Activated CD4-positive, alpha-beta memory T cell treated with anti-CD3 and anti-CD28 coated beads for 36 hours (primary cell): ENCODE measurements around the gene NDUFS3. TPM values are rescaled to one million over a fixed set of nuclear protein-coding genes. Genes with fewer than 3 reads are reported as not detected.

Experiments used
- CTCF ChIA-PET: fragments of 350-600 bp; sonication (Branson Sonifier 250); formaldehyde crosslinking; loops from one replicate; lab custom pipeline; 2021; ENCODE audit warnings: antibody characterized with exemption, inconsistent platforms; lab: Charles Lee
- POLR2A ChIA-PET: fragments of 350-600 bp; sonication (Branson Sonifier 250); formaldehyde crosslinking; loops from one replicate; lab custom pipeline; 2021; ENCODE audit warnings: antibody characterized with exemption; lab: Charles Lee
- DNase-seq: peaks from one replicate; pipeline ENCODE4 v3.0.0-alpha.2; 2020
- H3K27ac Mint-ChIP-seq: one replicate; pipeline ENCODE4 v1.8.0; 2021; ENCODE audit warnings: mixed read lengths
- H3K27me3 Mint-ChIP-seq: one replicate; pipeline ENCODE4 v1.8.0; 2021; ENCODE audit warnings: mixed read lengths
- H3K36me3 Mint-ChIP-seq: one replicate; pipeline ENCODE4 v1.8.0; 2021; ENCODE audit warnings: mixed read lengths
- H3K4me1 Mint-ChIP-seq: one replicate; pipeline ENCODE4 v1.8.0; 2021; ENCODE audit warnings: low read depth, mixed read lengths
- H3K4me3 Mint-ChIP-seq: one replicate; pipeline ENCODE4 v1.8.0; 2021; ENCODE audit warnings: mild to moderate bottlenecking, mixed read lengths
- H3K9me3 Mint-ChIP-seq: one replicate; pipeline ENCODE4 v1.8.0; 2021; ENCODE audit warnings: mixed read lengths
- intact Hi-C: fragments of 100-400 bp; cut with micrococcal nuclease; formaldehyde crosslinking; loops from one replicate; pipeline ENCODE4 v1.15.1; 2023
- total RNA-seq, 2 experiments: library from RNA; stranded (reverse); gene quantifications; one replicate each; pipeline ENCODE4 v1.2.3, GENCODE V29; 2021

NDUFS3 gene
- total RNA-seq, 2 experiments from 2014 or later = 94.0 to 94.4 TPM

GRCh38 chr11:47611348-47611794, 32.5 kb downstream of the NDUFS3 start:
- ChIA-PET CTCF (no interaction called here), POLR2A (interaction anchor here (0.7 kb wide), 1 partner anchor 239 kb away, joined by 3 read pairs; no protein-coding TSS in a partner anchor)
- DNase-seq = no peak
- no peak overlapping the region for H3K4me3 Mint-ChIP-seq
- intact Hi-C loops = no loop called here
- H3K36me3 Mint-ChIP-seq = peaks cover 2% of the 10 kb centered on the region
- no peaks in the 10 kb centered on the region for H3K4me1 Mint-ChIP-seq
- H3K27me3 Mint-ChIP-seq = no peaks in the 10 kb centered on the region
- no peaks in the 10 kb centered on the region for H3K9me3 Mint-ChIP-seq
- no peak overlapping the region for H3K27ac Mint-ChIP-seq

DNA sequence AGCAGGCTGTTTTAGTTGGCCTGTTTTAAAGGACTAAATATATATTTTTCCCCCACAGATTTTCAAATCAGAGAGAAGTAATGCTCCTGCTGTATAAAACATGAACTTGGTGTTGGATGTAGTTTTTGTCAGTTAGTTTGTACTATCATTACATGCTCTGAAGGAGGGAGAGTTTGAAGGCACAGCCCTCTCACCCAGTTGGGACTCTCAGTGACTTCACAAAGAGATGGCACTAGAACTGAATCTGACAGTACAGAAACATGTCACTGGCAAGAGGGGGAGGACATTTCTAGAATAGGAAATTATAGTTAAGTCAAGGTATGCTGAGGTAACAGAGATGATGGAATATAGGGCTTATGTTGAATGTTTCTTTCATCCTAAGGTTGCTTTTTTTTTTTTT, 36.4 kb downstream of the NDUFS3 start:
- no peaks in the 10 kb centered on the region for H3K9me3 Mint-ChIP-seq
- no peak for DNase-seq
- no peaks in the 10 kb centered on the region for H3K27me3 Mint-ChIP-seq
- no peaks in the 10 kb centered on the region for H3K4me1 Mint-ChIP-seq
- intact Hi-C loops = no loop called here
- no peak overlapping the region for H3K4me3 Mint-ChIP-seq
- POLR2A ChIA-PET = no interaction called here
- CTCF ChIA-PET = no interaction called here
- no peak overlapping the region for H3K27ac Mint-ChIP-seq
- peaks cover 8% of the 10 kb centered on the region for H3K36me3 Mint-ChIP-seq

DNA sequence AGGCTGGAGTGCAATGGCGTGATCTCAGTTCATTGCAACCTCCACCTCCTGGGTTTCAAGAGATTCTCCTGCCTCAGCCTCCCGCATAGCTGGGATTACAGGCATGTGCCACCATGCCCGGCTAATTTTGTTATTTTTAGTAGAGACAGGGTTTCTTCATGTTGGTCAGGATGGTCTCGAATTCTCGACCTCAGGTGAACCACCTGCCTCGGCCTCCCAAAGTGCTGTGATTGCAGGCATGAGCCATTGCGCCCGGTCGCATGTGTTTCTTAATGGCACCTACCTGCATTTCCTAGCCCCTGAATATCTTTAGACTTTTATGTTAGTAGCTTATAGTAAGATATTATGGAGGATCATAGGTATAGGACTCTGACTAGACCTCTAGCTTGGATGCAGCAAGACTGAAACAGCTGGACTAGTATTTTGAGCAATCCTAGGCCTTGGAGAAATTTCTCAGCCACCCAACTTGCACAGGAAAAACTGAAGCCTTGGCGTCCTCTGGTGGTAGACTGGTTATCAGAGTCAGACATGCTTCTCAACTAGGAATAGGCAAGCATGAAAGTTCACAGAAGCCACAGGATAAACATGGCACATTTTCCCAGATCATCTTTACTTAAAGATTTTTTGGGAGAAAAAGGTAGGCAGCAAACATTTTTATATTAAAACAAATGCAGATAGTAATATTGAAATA, 38.0 kb downstream of the NDUFS3 start:
- Mint-ChIP-seq H3K4me1 (no peaks in the 10 kb centered on the region), H3K27me3 (no peaks in the 10 kb centered on the region), H3K9me3 (no peaks in the 10 kb centered on the region), H3K27ac (no peak overlapping the region), H3K4me3 (no peak overlapping the region), H3K36me3 (peaks cover 12% of the 10 kb centered on the region)
- ChIA-PET CTCF (no interaction called here), POLR2A (no interaction called here)
- intact Hi-C loops = no loop called here
- peak; percentile 39 for DNase-seq

GRCh38 chr11:47617417-47617809, 38.5 kb downstream of the NDUFS3 start:
- no peaks in the 10 kb centered on the region for H3K27me3 Mint-ChIP-seq
- H3K9me3 Mint-ChIP-seq = no peaks in the 10 kb centered on the region
- no peak overlapping the region for H3K4me3 Mint-ChIP-seq
- POLR2A ChIA-PET = no interaction called here
- intact Hi-C loops = no loop called here
- CTCF ChIA-PET = no interaction called here
- no peak for DNase-seq
- H3K27ac Mint-ChIP-seq = no peak overlapping the region
- H3K36me3 Mint-ChIP-seq = peaks cover 12% of the 10 kb centered on the region
- no peaks in the 10 kb centered on the region for H3K4me1 Mint-ChIP-seq

DNA sequence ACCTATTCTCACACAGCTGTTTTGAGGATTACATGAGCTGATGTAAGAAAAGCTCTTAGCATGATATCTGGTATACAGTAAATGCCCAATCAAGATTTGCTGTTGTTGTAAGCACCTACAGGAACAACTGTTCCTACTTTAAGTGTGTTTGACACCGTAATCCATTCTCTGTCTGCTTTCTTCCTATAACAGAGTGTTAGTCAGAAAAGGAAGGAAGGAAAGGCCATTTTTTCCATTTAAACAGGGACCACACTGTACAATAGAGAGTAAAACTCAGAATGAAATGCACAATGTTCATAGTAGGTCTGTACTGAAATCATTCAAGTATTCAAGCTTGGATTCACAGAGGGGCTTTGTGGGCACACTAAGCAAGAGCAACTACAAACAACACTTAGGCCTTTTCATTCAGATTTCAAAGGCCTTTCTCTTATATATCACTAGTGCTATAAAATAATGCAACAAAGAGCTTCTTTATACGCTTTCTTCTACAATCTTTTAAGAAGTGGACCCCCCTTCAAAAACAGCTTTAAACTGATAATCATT, 42.0 kb downstream of the NDUFS3 start:
- Mint-ChIP-seq H3K9me3 (no peaks in the 10 kb centered on the region), H3K36me3 (peaks cover 23% of the 10 kb centered on the region), H3K4me3 (no peak overlapping the region), H3K27me3 (no peaks in the 10 kb centered on the region), H3K4me1 (no peaks in the 10 kb centered on the region), H3K27ac (no peak overlapping the region)
- CTCF ChIA-PET = interaction anchor here (0.5 to 1.2 kb wide), 2 partner anchors 114 to 306 kb away, joined by 3 to 5 read pairs; no protein-coding TSS in a partner anchor
- POLR2A ChIA-PET = interaction anchor here (0.6 kb wide), 1 partner anchor 258 kb away, joined by 3 read pairs; no protein-coding TSS in a partner anchor
- intact Hi-C loops = no loop called here
- DNase-seq = no peak

GRCh38 chr11:47626234-47626633, 47.4 kb downstream of the NDUFS3 start:
- Mint-ChIP-seq H3K36me3 (peaks cover 32% of the 10 kb centered on the region), H3K4me1 (no peaks in the 10 kb centered on the region), H3K4me3 (no peak overlapping the region), H3K9me3 (no peaks in the 10 kb centered on the region), H3K27ac (no peak overlapping the region), H3K27me3 (no peaks in the 10 kb centered on the region)
- intact Hi-C loops = no loop called here
- ChIA-PET POLR2A (interaction anchor here (0.6 kb wide), 2 partner anchors 96 to 142 kb away, joined by 3 read pairs; no protein-coding TSS in a partner anchor), CTCF (no interaction called here)
- DNase-seq = no peak

DNA sequence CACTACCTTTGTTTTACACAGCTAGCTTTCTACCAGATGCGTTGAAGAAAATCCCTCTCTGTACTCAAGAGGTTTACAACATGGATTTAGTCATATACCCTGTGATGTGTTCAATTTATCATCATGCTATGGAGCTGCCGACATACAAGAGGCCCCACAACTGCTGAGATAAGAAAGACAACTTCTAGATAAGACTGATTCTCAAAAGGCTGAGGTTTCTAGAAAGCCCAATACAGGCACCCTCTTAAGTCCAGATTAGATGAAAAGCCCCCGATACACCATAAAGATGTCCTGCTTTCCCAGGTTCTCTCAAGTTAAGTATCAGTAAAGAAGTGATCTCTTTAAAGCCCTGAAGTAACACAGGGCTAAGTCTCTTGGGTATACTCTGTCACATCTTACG, 49.2 kb downstream of the NDUFS3 start:
- ChIA-PET CTCF (no interaction called here), POLR2A (no interaction called here)
- Mint-ChIP-seq H3K4me3 (no peak overlapping the region), H3K27ac (no peak overlapping the region), H3K9me3 (no peaks in the 10 kb centered on the region), H3K4me1 (no peaks in the 10 kb centered on the region), H3K36me3 (peaks cover 41% of the 10 kb centered on the region), H3K27me3 (no peaks in the 10 kb centered on the region)
- no peak for DNase-seq
- intact Hi-C loops = no loop called here

DNA sequence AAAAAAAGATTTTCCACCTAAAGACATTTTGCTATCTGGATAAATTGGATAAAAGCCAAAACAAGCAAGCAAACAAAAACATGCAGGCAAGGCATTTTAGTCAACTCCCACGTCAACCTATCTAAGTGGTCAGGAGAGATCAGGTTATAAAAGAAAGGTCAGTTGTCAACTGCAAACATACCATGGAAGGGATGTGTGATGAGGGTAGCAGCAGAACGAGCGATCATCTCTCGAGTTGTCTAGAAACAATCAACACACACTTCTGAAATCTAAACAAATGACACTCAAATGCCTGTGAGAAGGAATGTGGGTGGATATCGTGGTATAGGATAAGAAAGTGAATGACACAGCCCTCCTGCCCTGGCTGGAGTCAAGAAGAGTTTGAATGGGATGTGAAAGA, 52.6 kb downstream of the NDUFS3 start:
- intact Hi-C loops = no loop called here
- H3K9me3 Mint-ChIP-seq = no peaks in the 10 kb centered on the region
- no peaks in the 10 kb centered on the region for H3K27me3 Mint-ChIP-seq
- DNase-seq = no peak
- no peak overlapping the region for H3K4me3 Mint-ChIP-seq
- CTCF ChIA-PET = no interaction called here
- H3K4me1 Mint-ChIP-seq = no peaks in the 10 kb centered on the region
- peaks cover 43% of the 10 kb centered on the region for H3K36me3 Mint-ChIP-seq
- POLR2A ChIA-PET = no interaction called here
- no peak overlapping the region for H3K27ac Mint-ChIP-seq

Other genes with a start within 250 kb of the NDUFS3 start
- not detected for gene MYBPC3, start 226.4 kb upstream of the NDUFS3 start, total RNA-seq
- gene SPI1, start 200.5 kb upstream of the NDUFS3 start, total RNA-seq = not detected
- 10 to 100 TPM; 17.7 to 18.0 TPM for gene SLC39A13, start 170.5 kb upstream of the NDUFS3 start, total RNA-seq
- 100 to 1,000 TPM; 143 to 148 TPM for gene PSMC3, start 152.6 kb upstream of the NDUFS3 start, total RNA-seq
- under 1 TPM in 1 of 2 experiments, not detected in 1; 0.22 TPM for gene RAPSN, start 129.9 kb upstream of the NDUFS3 start, total RNA-seq
- 100 to 1,000 TPM; 103 to 115 TPM for gene CELF1, start 25.9 kb upstream of the NDUFS3 start, total RNA-seq
- 10 to 100 TPM; 45.7 to 47.9 TPM for gene PTPMT1, start 13.5 kb upstream of the NDUFS3 start, total RNA-seq
- 10 to 100 TPM; 18.7 to 18.8 TPM for gene KBTBD4, start 104 bp upstream of the NDUFS3 start, total RNA-seq
- gene FAM180B, start 7.6 kb downstream of the NDUFS3 start, total RNA-seq = not detected
- not detected for gene C1QTNF4, start 15.3 kb downstream of the NDUFS3 start, total RNA-seq
- 100 to 1,000 TPM; 110 to 117 TPM for gene MTCH2, start 63.5 kb downstream of the NDUFS3 start, total RNA-seq
- gene AGBL2, start 136.3 kb downstream of the NDUFS3 start, total RNA-seq = 1 to 10 TPM; 4.2 to 5.0 TPM
- gene FNBP4, start 188.3 kb downstream of the NDUFS3 start, total RNA-seq = 100 to 1,000 TPM in 1 of 2 experiments, 10 to 100 TPM in 1; 93.5 to 114 TPM